ENCODE results near the gene DZIP3. TPM values are rescaled to one million over a fixed set of nuclear protein-coding genes. Genes with fewer than 3 reads are reported as not detected.

Gene DZIP3
- total and polyA plus RNA-seq, 2 of the 8 experiments (the other 6 are each of a cell fraction or from before 2014, with no cell fraction given): 10.4 to 24.3 TPM

DNA sequence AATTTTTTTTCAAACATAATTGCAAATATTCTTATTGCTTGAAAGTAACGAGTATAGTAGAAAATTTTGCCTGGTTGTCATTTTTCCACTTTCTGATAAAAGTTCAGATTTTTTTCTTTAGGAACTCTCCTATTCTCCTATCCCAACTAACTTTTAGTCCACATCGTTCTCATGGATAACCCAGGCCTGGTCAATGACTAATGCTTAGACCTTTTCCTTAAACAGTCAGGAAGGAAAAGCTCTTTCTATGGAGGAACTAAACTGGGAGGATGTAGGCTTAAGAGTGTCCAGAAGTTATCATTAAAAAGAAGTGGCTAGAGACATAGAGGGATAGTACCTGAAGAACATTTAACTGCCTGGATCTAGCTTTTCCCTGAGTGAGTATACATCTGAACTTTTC is 27.0 kb upstream of the DZIP3 start:
- Histone ChIP-seq H3K9me3 (ENCODE audit: insufficient read depth in 2 of 2, low read depth in 1 of 2, low read length in 1 of 2) (no peaks in the 10 kb centered on the region), H4K8ac (ENCODE audit: extremely low read depth, insufficient read depth, low read length) (no peak overlapping the region), H3K36me3 (ENCODE audit: control insufficient read depth in 2 of 4, insufficient read depth in 4 of 4, low read length in 3 of 4) (peaks cover 0 to 73% (median 25%) of the 10 kb centered on the region in 4 experiments), H2AK5ac (ENCODE audit: low read depth, low read length) (no peak overlapping the region), H3K79me2 (ENCODE audit: control insufficient read depth in 1 of 2, insufficient read depth in 2 of 2, low read length in 2 of 2) (no peaks in the 10 kb centered on the region), H2BK120ac (replicated peaks; ENCODE audit: low read depth, low read length) (no peak overlapping the region), H3K27me3 (replicated peaks in 1 of 4; ENCODE audit: control insufficient read depth in 3 of 4, extremely low read depth in 1 of 4, insufficient read depth in 3 of 4, low read length in 3 of 4) (no peaks in the 10 kb centered on the region), H3K23me2 (ENCODE audit: low read depth, low read length) (no peaks in the 10 kb centered on the region), H4K91ac (replicated peaks; ENCODE audit: insufficient read length, low read length) (no peak overlapping the region), H4K5ac (ENCODE audit: insufficient read length, low read depth, low read length) (no peak overlapping the region), H3K4me3 (ENCODE audit: extremely low read depth in 1 of 4, insufficient read depth in 2 of 4, low read depth in 3 of 4, low read length in 4 of 4) (no peak overlapping the region), H2AFZ (ENCODE audit: low read length) (no peak overlapping the region), H3K79me1 (ENCODE audit: low read depth, low read length) (no peaks in the 10 kb centered on the region), H3K14ac (ENCODE audit: insufficient read length) (no peak overlapping the region), H4K20me1 (replicated peaks in 1 of 2; ENCODE audit: control insufficient read depth in 1 of 2, insufficient read depth in 2 of 2, low read length in 2 of 2) (no peaks in the 10 kb centered on the region), H3K4me2 (ENCODE audit: insufficient read depth in 1 of 2, low read depth in 2 of 2, low read length in 2 of 2) (no peak overlapping the region), H2BK12ac (ENCODE audit: low read depth, low read length) (no peak overlapping the region), H3K4me1 (replicated peaks in 1 of 4; ENCODE audit: control insufficient read depth in 3 of 4, insufficient read depth in 4 of 4, low read length in 3 of 4) (no peaks in the 10 kb centered on the region), H3K9ac (replicated peaks in 1 of 4; ENCODE audit: extremely low read depth in 1 of 4, low read depth in 3 of 4, low read length in 3 of 4) (no peak overlapping the region), H2BK15ac (ENCODE audit: low read length) (no peak overlapping the region), H3K27ac (ENCODE audit: low read depth, low read length) (no peak overlapping the region), H3K18ac (ENCODE audit: extremely low read depth, low read length) (no peak overlapping the region), H2BK5ac (ENCODE audit: low read depth, low read length) (no peak overlapping the region), H3K4ac (replicated peaks; ENCODE audit: insufficient read length, low read depth, low read length) (no peak overlapping the region), H3K23ac (ENCODE audit: insufficient read length) (no peak overlapping the region), H2BK20ac (ENCODE audit: low read length) (no peak overlapping the region), H3K56ac (replicated peaks; ENCODE audit: insufficient read length, low read depth, low read length) (no peak overlapping the region)
- WGBS, 2 experiments (ENCODE audit: extremely low coverage in 1 of 2, insufficient coverage in 1 of 2, insufficient read length in 1 of 2, insufficient replicate concordance in 2 of 2, low coverage in 1 of 2, low lambda C conversion rate in 2 of 2, missing lambda C conversion rate in 1 of 2): 87% methylated on average over 2 of the region's 2 CpGs; no CpG with 5 or more reads in 1 of the 2 experiments
- DNase-seq (ENCODE audit: low read depth in 1 of 2, low spot score in 2 of 2) (no peak), FAIRE-seq (no peak)
- CTCF ChIA-PET (ENCODE audit: partially characterized antibody): interaction anchor here (0.7 to 2.4 kb wide), 3 partner anchors 10 to 353 kb away, joined by 3 to 9 read pairs (median 3); no protein-coding TSS in a partner anchor
- POLR2A ChIA-PET (ENCODE audit: partially characterized antibody): interaction anchor here (1.0 kb wide), 1 partner anchor 12 kb away, joined by 3 read pairs; no protein-coding TSS in a partner anchor
- TF ChIP-seq NANOG (IDR thresholded peaks at IDR 0.05; ENCODE audit: insufficient read depth, low read depth, low read length, poor library complexity, severe bottlenecking): no peak
- TF ChIP-seq HDAC6 (IDR thresholded peaks at IDR 0.05; ENCODE audit: low read depth, low read length): no peak

All from H1 (cell line).